Measurements from ENCODE around the gene SLC25A41. TPM values are rescaled to one million over a fixed set of nuclear protein-coding genes. Genes with fewer than 3 reads are reported as not detected.
A peak's percentile ranks its signal among the peaks of the same experiment; 100 is the strongest.

The SLC25A41 gene
- total RNA-seq, 1 donor from 2014 or later = not detected

GRCh38 chr19:6466526-6467248 lies 33.1 kb upstream of the SLC25A41 start:
- Histone ChIP-seq H3K4me3 (no peak overlapping the region), H3K36me3 (no peaks in the 10 kb centered on the region), H3K27me3 (no peaks in the 10 kb centered on the region), H3K4me1 (no peaks in the 10 kb centered on the region), H3K27ac (no peak overlapping the region), H3K9me3 (no peaks in the 10 kb centered on the region)
- intact Hi-C loops (cut with DNase I) = no loop called here
- TF ChIP-seq, protein P1, sequence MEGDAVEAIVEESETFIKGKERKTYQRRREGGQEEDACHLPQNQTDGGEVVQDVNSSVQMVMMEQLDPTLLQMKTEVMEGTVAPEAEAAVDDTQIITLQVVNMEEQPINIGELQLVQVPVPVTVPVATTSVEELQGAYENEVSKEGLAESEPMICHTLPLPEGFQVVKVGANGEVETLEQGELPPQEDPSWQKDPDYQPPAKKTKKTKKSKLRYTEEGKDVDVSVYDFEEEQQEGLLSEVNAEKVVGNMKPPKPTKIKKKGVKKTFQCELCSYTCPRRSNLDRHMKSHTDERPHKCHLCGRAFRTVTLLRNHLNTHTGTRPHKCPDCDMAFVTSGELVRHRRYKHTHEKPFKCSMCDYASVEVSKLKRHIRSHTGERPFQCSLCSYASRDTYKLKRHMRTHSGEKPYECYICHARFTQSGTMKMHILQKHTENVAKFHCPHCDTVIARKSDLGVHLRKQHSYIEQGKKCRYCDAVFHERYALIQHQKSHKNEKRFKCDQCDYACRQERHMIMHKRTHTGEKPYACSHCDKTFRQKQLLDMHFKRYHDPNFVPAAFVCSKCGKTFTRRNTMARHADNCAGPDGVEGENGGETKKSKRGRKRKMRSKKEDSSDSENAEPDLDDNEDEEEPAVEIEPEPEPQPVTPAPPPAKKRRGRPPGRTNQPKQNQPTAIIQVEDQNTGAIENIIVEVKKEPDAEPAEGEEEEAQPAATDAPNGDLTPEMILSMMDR (IDR thresholded peaks at IDR 0.05) = no peak
- DNase-seq (ENCODE audit: low spot score in 2 of 2) = no peak

GRCh38 chr19:6465663-6466062 lies 32.1 kb upstream of the SLC25A41 start:
- no peak for DNase-seq (ENCODE audit: low spot score in 2 of 2)
- intact Hi-C loops (cut with DNase I) = no loop called here
- no peaks in the 10 kb centered on the region for H3K36me3 ChIP-seq
- TF ChIP-seq, protein P1 (IDR thresholded peaks at IDR 0.05) = no peak
- H3K27ac ChIP-seq = no peak overlapping the region
- H3K27me3 ChIP-seq = no peaks in the 10 kb centered on the region
- no peaks in the 10 kb centered on the region for H3K9me3 ChIP-seq
- H3K4me3 ChIP-seq = no peak overlapping the region
- H3K4me1 ChIP-seq = peaks cover 0 to 4% of the 10 kb centered on the region in 2 donors

DNA sequence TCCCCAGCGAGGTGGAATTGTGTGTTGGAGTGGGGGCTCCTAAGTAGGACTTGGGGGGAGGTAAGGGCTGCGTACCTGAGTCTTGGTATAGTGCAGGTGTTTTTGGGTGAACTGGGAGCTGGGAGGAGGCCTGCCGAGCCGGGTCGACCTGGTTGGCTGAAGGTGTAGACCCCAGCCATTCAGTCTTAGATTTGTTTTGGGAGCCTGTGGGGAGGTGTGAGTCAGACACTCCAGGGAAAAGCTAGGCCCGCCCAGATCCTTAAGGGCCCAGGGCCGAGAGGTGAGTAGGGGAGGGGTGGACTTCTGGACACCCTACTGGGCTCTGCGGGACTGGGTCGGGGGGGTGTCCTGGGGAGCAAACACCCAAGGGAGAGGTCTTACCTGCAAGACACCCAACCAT lies 31.4 kb upstream of the SLC25A41 start:
- Histone ChIP-seq H3K4me1 (peaks cover 0 to 4% of the 10 kb centered on the region in 2 donors), H3K27ac (no peak overlapping the region), H3K36me3 (no peaks in the 10 kb centered on the region), H3K9me3 (no peaks in the 10 kb centered on the region), H3K27me3 (no peaks in the 10 kb centered on the region), H3K4me3 (no peak overlapping the region)
- intact Hi-C loops (cut with DNase I) = no loop called here
- TF ChIP-seq, protein P1 (IDR thresholded peaks at IDR 0.05) = no peak
- no peak for DNase-seq (ENCODE audit: low spot score in 2 of 2)

DNA sequence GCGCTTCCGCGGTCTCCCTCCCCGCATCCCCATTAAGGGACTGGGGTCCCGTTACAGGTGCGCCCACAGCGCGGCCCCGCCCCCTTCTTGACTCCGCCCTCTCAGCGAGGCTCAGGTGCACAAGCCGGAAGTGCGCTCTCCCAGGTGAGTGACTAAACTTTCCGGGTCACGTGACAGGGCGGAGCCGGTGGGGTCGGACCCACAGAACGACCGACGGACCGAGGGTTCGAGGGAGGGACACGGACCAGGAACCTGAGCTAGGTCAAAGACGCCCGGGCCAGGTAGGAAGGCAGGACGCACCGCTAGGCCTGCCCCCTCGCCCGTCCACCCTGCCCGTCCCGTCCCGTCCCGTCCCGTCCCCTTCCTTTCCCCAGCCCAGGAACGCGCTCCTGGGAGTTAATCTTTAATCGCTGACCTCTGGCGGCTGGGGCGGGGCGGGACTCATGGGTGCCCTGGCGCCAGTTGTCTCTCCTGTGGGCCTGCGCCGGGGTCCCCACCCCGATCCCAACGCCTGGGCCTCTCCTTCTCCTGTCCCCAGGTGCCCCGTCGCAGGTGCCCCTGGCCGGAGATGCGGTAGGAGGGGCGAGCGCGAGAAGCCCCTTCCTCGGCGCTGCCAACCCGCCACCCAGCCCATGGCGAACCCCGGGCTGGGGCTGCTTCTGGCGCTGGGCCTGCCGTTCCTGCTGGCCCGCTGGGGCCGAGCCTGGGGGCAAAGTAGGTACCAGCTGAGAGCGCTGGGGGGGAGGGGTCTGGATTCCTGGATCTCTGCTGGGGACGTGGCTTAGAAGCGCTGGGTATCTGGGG lies 30.7 kb upstream of the SLC25A41 start, which contains the start of gene CRB3:
TSS of gene CRB3 (plus strand) at position 202 of the 804 bp plus-strand sequence. CDS start at position 633, 431 bp downstream.
- DNase-seq (ENCODE audit: low spot score in 2 of 2) = no peak
- H3K9me3 ChIP-seq = no peaks in the 10 kb centered on the region
- no peak within 1 kb of the TSS for H3K27ac ChIP-seq
- H3K4me1 ChIP-seq = peaks cover 0 to 4% of the 10 kb centered on the region in 2 donors
- intact Hi-C loops (cut with DNase I) = no loop called here
- H3K4me3 ChIP-seq = no peak within 1 kb of the TSS
- H3K27me3 ChIP-seq = no peaks in the 10 kb centered on the region
- TF ChIP-seq, protein P1 (IDR thresholded peaks at IDR 0.05) = no peak
- H3K36me3 ChIP-seq = no peaks in the 10 kb centered on the region

- DNase-seq (ENCODE audit: low spot score in 2 of 2) = peak; percentile 84 to 98
- Histone ChIP-seq H3K4me1 (peaks cover 0 to 4% of the 10 kb centered on the region in 2 donors), H3K36me3 (peaks cover 0 to 10% of the 10 kb centered on the region in 2 donors), H3K4me3 (peak overlapping the region; percentile 72 to 79), H3K27me3 (no peaks in the 10 kb centered on the region), H3K27ac (peak overlapping the region in 1 of 2 donors; percentile 59), H3K9me3 (no peaks in the 10 kb centered on the region)
- intact Hi-C loops (cut with DNase I) = loop anchor here (1.0 to 2.0 kb wide), 2 partner anchors 35 to 277 kb away; partner anchors contain the start of gene GPR108
- TF ChIP-seq, protein P1 (IDR thresholded peaks at IDR 0.05) = peak; percentile 59 to 73 (median 63)
Measured at GRCh38 chr19:6460099-6460884, 26.7 kb upstream of the SLC25A41 start.

Measured in ascending aorta (tissue), 2 donors.